Neural crest cell (in vitro differentiated cells): ENCODE measurements around the gene TFEB. TPM values are rescaled to one million over a fixed set of nuclear protein-coding genes. Genes with fewer than 3 reads are reported as not detected.

Experiments used
- DNase-seq: peaks from one replicate; pipeline ENCODE4 v3.0.0; 2021; ENCODE audit warnings: low read depth, mixed read lengths, low spot score
- H3K27ac Mint-ChIP-seq: one replicate; pipeline ENCODE4 v1.8.0; 2021; ENCODE audit warnings: mild to moderate bottlenecking, mixed read lengths; ENCODE audit not compliant: unreplicated experiment
- H3K27me3 Mint-ChIP-seq: 2 replicates; pipeline ENCODE4 v1.8.0; 2021; ENCODE audit warnings: low read depth, mild to moderate bottlenecking, mixed read lengths
- H3K36me3 Mint-ChIP-seq: 2 replicates; pipeline ENCODE4 v1.8.0; 2021; ENCODE audit warnings: low read depth, mild to moderate bottlenecking, mixed read lengths
- H3K4me1 Mint-ChIP-seq: 2 replicates; pipeline ENCODE4 v1.8.0; 2021; ENCODE audit warnings: mixed read lengths
- H3K4me3 Mint-ChIP-seq: one replicate; pipeline ENCODE4 v1.8.0; 2021; ENCODE audit warnings: mild to moderate bottlenecking, mixed read lengths
- H3K9me3 Mint-ChIP-seq: 2 replicates; pipeline ENCODE4 v1.8.0; 2021; ENCODE audit warnings: mixed read lengths
- CTCF ChIP-seq: fragments of 200-600 bp; sonication (generic); conservative IDR thresholded peaks from 2 replicates; pipeline ENCODE4 v1.5.0; 2021; ENCODE audit warnings: antibody characterized with exemption, mild to moderate bottlenecking
- total RNA-seq: library from RNA; stranded (reverse); gene quantifications from 2 replicates; pipeline ENCODE4 v1.2.1, GENCODE V29; 2021

The TFEB gene
- total RNA-seq, 1 donor from 2014 or later, result 1.3 TPM

- H3K27ac Mint-ChIP-seq, result no peak overlapping the region
- no peak for TF ChIP-seq CTCF
- no peaks in the 10 kb centered on the region for H3K36me3 Mint-ChIP-seq
- peaks cover 9% of the 10 kb centered on the region for H3K4me1 Mint-ChIP-seq
- no peak for DNase-seq
- no peak overlapping the region for H3K4me3 Mint-ChIP-seq
- H3K27me3 Mint-ChIP-seq, result no peaks in the 10 kb centered on the region
- no peaks in the 10 kb centered on the region for H3K9me3 Mint-ChIP-seq
These were observed 10.6 kb downstream of the TFEB start for GRCh38 chr6:41724586-41725501.

GRCh38 chr6:41724228-41724580 is 11.2 kb downstream of the TFEB start:
- Mint-ChIP-seq H3K27ac (peak overlapping the region; percentile 13), H3K27me3 (no peaks in the 10 kb centered on the region), H3K4me3 (no peak overlapping the region), H3K9me3 (no peaks in the 10 kb centered on the region), H3K36me3 (no peaks in the 10 kb centered on the region), H3K4me1 (peaks cover 14% of the 10 kb centered on the region)
- no peak for TF ChIP-seq CTCF
- no peak for DNase-seq

GRCh38 chr6:41723530-41724227 is 11.7 kb downstream of the TFEB start:
- DNase-seq, result no peak
- no peaks in the 10 kb centered on the region for H3K27me3 Mint-ChIP-seq
- H3K27ac Mint-ChIP-seq, result peak overlapping the region; percentile 13
- H3K4me3 Mint-ChIP-seq, result no peak overlapping the region
- H3K4me1 Mint-ChIP-seq, result peaks cover 14% of the 10 kb centered on the region
- no peaks in the 10 kb centered on the region for H3K36me3 Mint-ChIP-seq
- no peak for TF ChIP-seq CTCF
- H3K9me3 Mint-ChIP-seq, result no peaks in the 10 kb centered on the region

GRCh38 chr6:41722969-41723529 is 12.4 kb downstream of the TFEB start:
- no peak for TF ChIP-seq CTCF

GRCh38 chr6:41721414-41721813 is 14.0 kb downstream of the TFEB start:
- H3K4me3 Mint-ChIP-seq, result no peak overlapping the region

More at GRCh38 chr6:41722969-41723529, 12.4 kb downstream of the TFEB start:
- no peaks in the 10 kb centered on the region for H3K9me3 Mint-ChIP-seq
- H3K27me3 Mint-ChIP-seq, result no peaks in the 10 kb centered on the region
- H3K36me3 Mint-ChIP-seq, result no peaks in the 10 kb centered on the region
- H3K27ac Mint-ChIP-seq, result no peak overlapping the region
- no peak overlapping the region for H3K4me3 Mint-ChIP-seq
- H3K4me1 Mint-ChIP-seq, result peaks cover 14% of the 10 kb centered on the region
- no peak for DNase-seq

More at GRCh38 chr6:41721414-41721813, 14.0 kb downstream of the TFEB start:
- no peak overlapping the region for H3K27ac Mint-ChIP-seq
- DNase-seq, result no peak
- H3K9me3 Mint-ChIP-seq, result no peaks in the 10 kb centered on the region
- H3K36me3 Mint-ChIP-seq, result no peaks in the 10 kb centered on the region
- H3K4me1 Mint-ChIP-seq, result peaks cover 14% of the 10 kb centered on the region
- H3K27me3 Mint-ChIP-seq, result no peaks in the 10 kb centered on the region
- TF ChIP-seq CTCF, result no peak
